Ovary (tissue), 9 donors: ENCODE results near the gene AP1S2. TPM values are rescaled to one million over a fixed set of nuclear protein-coding genes. Genes with fewer than 3 reads are reported as not detected.

Experiments used
- DNase-seq, 5 donors: peaks; one replicate each; pipeline ENCODE4 v3.0.0-alpha.2; 2019 to 2020
- H3K27ac ChIP-seq, 2 donors: fragments of 200-600 bp; one replicate each; pipeline versions ENCODE4 v1.5.1 to v1.8.0; 2019 to 2022
- H3K27me3 ChIP-seq: fragments of 200-600 bp; one replicate; pipeline ENCODE4 v1.8.0; 2022
- H3K36me3 ChIP-seq: fragments of 200-600 bp; sonication (generic); one replicate; pipeline ENCODE4 v1.5.1; 2019
- H3K4me1 ChIP-seq: one replicate; pipeline ENCODE4 v1.8.1; 2013; ENCODE audit warnings: mild to moderate bottlenecking, moderate library complexity; ENCODE audit not compliant: insufficient read depth
- H3K4me3 ChIP-seq: fragments of 200-600 bp; sonication (generic); one replicate; pipeline ENCODE4 v1.5.1; 2017
- H3K9me3 ChIP-seq, 2 donors: fragments of 200-600 bp in 1 of 2; sonication (generic) in 1 of 2; one replicate each; pipeline versions ENCODE4 v1.5.1 to v1.8.1; 2013 to 2019; ENCODE audit warnings: mild to moderate bottlenecking in 1 of 2, moderate library complexity in 1 of 2
- CTCF ChIP-seq, 3 donors: fragments of 450-650 bp in 2 of 3; fragments of 200-600 bp in 1 of 3; IDR thresholded peaks; one replicate each; pipeline versions ENCODE4 v1.5.1 to v1.8.0; 2016 to 2022; ENCODE audit warnings: antibody characterized with exemption in 3 of 3, mild to moderate bottlenecking in 1 of 3
- EP300 ChIP-seq: sonication (generic); formaldehyde crosslinking; IDR thresholded peaks from one replicate; pipeline ENCODE4 v1.6.1; 2017; ENCODE audit warnings: antibody characterized with exemption
- POLR2A ChIP-seq: fragments of 450-650 bp; IDR thresholded peaks from one replicate; pipeline ENCODE4 v1.6.1; 2017; ENCODE audit warnings: antibody characterized with exemption, mild to moderate bottlenecking, moderate library complexity
- WGBS, 3 donors: extraction: QIAGEN DNeasy Blood & Tissue Kit in 1 of 3; methylation state at CpG; one replicate each; pipeline versions ENCODE4 v1.1.5 to v1.1.7; 2013 to 2017; 5-methylcytosine and 5-hydroxymethylcytosine counted together
- intact Hi-C, 4 donors: fragments of 100-400 bp; cut with DNase I; formaldehyde crosslinking; loops; one replicate each; pipeline versions ENCODE4 v1.11.0 to v1.15.1; 2022 to 2023
- polyA plus RNA-seq, 2 donors: library from polyadenylated mRNA; stranded (reverse); fragments of 200-250 nt in 1 of 2; fragments of 350-450 nt in 1 of 2; fragmentation: Illumina TruSeq in 1 of 2; extraction: RNeasy Lipid Tissue Mini Kit (QIAGEN cat#74804) in 1 of 2; gene quantifications; one replicate each; pipeline ENCODE4 v1.2.3, GENCODE V29; 2013 to 2014
- total RNA-seq, 7 donors: library from RNA; depleted of rRNA in 2 of 7; stranded (reverse); fragments of >200 nt in 2 of 7; fragmentation: NEBNext Ultra II Directional in 3 of 7; extraction: Animal tissue kit (Norgen Biotek cat#: 25700) in 3 of 7; gene quantifications; one replicate each; pipeline versions ENCODE4 v1.1.0 to v1.2.4, GENCODE V29; 2016 to 2023
- donor health status: DM: no; HTN: no; CAD: no; lungs with moderate emphysema.
- donor health status: DM: no; HTN: no; CAD: no.
- donor health status: Bipolar disorder and iron deficiency.
- donor health status: DM: yes; HTN: yes; CAD: no.
- donor health status: DM: no; HTN: no; CAD: no.
- donor health status: DM: yes; HTN: yes; CAD: no.

Gene AP1S2
- total and polyA plus RNA-seq, 9 donors: 13.0 to 33.1 (median 16.6) TPM

GRCh38 chrX:15797707-15798106 lies 56.9 kb downstream of the AP1S2 start:
- no peaks in the 10 kb centered on the region for H3K36me3 ChIP-seq
- intact Hi-C loops: no loop called here

DNA sequence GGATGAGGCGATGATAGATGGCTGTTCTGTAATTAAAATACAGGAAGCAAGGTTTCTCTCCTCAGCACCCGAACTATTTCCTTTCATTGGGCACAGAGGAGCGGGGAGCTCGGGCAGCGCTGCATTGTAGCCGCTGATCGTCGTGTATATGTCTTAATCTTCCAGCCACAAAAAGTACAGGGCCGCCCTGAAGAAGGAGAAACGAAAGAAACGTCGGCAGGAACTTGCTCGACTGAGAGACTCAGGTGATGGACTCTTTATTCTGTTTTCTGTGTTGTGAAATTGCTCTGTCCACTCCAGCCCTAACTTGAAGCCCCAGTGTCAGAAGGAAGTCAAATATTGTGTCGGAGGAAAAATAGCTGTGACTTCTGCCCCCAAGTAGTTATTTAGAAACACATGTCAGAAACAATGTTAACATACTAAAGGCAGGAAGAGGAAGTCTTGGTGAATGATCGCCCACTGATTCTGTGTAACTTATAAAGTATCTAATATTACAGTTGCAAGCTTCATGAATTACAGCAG lies 63.8 kb downstream of the AP1S2 start:
- no peaks in the 10 kb centered on the region for H3K36me3 ChIP-seq
- H3K4me1 ChIP-seq: peaks cover 3% of the 10 kb centered on the region
- no peaks in the 10 kb centered on the region for H3K27me3 ChIP-seq
- peak overlapping the region; percentile 64 for H3K4me3 ChIP-seq
- intact Hi-C loops: no loop called here
- peak overlapping the region; percentile 66 to 67 for H3K27ac ChIP-seq
- TF ChIP-seq EP300 (no peak), POLR2A (no peak), CTCF (IDR thresholded peaks at IDR 0.05) (no peak)
- WGBS, 3 donors: 0 to 1% (median 1%) methylated on average over 15 of the region's 15 CpGs
- no peaks in the 10 kb centered on the region for H3K9me3 ChIP-seq
- no peak for DNase-seq

More at GRCh38 chrX:15797707-15798106, 56.9 kb downstream of the AP1S2 start:
- H3K4me3 ChIP-seq: no peak overlapping the region
- no peak for DNase-seq
- no peak for TF ChIP-seq EP300
- TF ChIP-seq CTCF (IDR thresholded peaks at IDR 0.05): no peak
- no peak for TF ChIP-seq POLR2A
- no peaks in the 10 kb centered on the region for H3K9me3 ChIP-seq
- no peaks in the 10 kb centered on the region for H3K27me3 ChIP-seq
- H3K4me1 ChIP-seq: no peaks in the 10 kb centered on the region
- H3K27ac ChIP-seq: no peak overlapping the region
- WGBS, 3 donors: 96 to 97% (median 97%) methylated on average over 4 of the region's 4 CpGs

DNA sequence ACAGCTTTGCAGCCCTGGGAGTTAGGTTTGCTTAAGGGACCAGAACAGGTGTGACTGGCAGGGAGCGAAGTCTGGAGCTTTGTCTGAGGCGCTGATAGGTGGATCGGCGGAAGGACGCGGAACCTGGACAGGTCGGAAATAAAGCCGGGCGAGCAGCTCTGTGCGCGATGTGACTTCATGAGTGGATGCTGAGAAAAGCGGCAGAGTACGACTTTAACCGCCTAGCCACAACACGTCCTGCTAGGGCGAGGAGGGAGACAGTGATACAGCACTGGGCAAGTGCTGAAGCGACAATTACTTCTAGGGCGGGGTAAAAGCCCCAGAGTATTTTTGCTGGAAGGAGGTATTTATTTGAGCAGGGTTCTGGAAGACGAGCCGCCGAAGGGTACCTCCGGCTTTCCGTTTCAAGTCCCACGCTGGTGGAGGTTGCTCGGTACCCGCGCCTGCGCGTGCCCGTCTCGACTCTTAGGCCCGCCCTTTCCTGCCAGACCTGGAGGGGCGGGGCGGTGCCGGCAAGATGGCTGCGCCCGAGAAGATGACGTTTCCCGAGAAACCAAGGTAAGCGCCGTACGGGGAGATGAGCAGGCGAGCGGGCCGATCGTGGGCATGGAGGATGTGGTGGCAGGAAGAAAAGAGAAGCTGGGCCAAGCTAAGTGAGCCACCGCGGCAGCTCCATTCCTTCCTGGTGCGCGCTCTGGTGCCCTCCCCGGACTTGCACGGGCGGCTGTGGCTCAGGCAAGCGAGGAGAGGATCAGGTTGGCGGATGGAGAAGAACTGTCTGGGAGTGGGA lies 64.4 kb downstream of the AP1S2 start, which contains the start of gene ZRSR2:
Gene ZRSR2 (plus strand): TSS at position 506 of the 790 bp plus-strand sequence. CDS start 12 bp downstream, at position 518.
- no peak for TF ChIP-seq CTCF (IDR thresholded peaks at IDR 0.05)
- peak; percentile 61 for TF ChIP-seq POLR2A
- WGBS, 3 donors: 0 to 1% (median 0%) methylated on average over 47 to 55 of the region's 55 CpGs
- Histone ChIP-seq H3K4me3 (peak within 1 kb of the TSS; percentile 64), H3K36me3 (no peaks in the 10 kb centered on the region), H3K9me3 (no peaks in the 10 kb centered on the region), H3K27ac (peak within 1 kb of the TSS; percentile 66 to 67), H3K27me3 (no peaks in the 10 kb centered on the region), H3K4me1 (peaks cover 3% of the 10 kb centered on the region)
- DNase-seq: peak; percentile 80 to 91 (median 84)
- intact Hi-C loops: no loop called here

GRCh38 chrX:15786915-15787314 lies 67.7 kb downstream of the AP1S2 start:
- no peaks in the 10 kb centered on the region for H3K27me3 ChIP-seq
- no peak for DNase-seq
- H3K27ac ChIP-seq: no peak overlapping the region
- no peaks in the 10 kb centered on the region for H3K36me3 ChIP-seq
- no peak for TF ChIP-seq POLR2A
- TF ChIP-seq CTCF (IDR thresholded peaks at IDR 0.05): no peak
- TF ChIP-seq EP300: no peak
- WGBS, 3 donors: 91 to 94% (median 92%) methylated on average over 3 of the region's 3 CpGs
- no peak overlapping the region for H3K4me3 ChIP-seq
- peaks cover 2% of the 10 kb centered on the region for H3K4me1 ChIP-seq
- H3K9me3 ChIP-seq: no peaks in the 10 kb centered on the region
- intact Hi-C loops: no loop called here
